GM12874 (cell line): ENCODE results near the gene CYP27A1.

ENCODE experiments used
- TF ChIP-seq, protein P1 (sequence below): IDR thresholded peaks from 2 replicates; pipeline ENCODE4 v1.5.1; 2011; ENCODE audit warnings: low read depth, mild to moderate bottlenecking, control low read depth, low read length, moderate library complexity; ENCODE audit not compliant: insufficient read depth

The CYP27A1 gene

DNA sequence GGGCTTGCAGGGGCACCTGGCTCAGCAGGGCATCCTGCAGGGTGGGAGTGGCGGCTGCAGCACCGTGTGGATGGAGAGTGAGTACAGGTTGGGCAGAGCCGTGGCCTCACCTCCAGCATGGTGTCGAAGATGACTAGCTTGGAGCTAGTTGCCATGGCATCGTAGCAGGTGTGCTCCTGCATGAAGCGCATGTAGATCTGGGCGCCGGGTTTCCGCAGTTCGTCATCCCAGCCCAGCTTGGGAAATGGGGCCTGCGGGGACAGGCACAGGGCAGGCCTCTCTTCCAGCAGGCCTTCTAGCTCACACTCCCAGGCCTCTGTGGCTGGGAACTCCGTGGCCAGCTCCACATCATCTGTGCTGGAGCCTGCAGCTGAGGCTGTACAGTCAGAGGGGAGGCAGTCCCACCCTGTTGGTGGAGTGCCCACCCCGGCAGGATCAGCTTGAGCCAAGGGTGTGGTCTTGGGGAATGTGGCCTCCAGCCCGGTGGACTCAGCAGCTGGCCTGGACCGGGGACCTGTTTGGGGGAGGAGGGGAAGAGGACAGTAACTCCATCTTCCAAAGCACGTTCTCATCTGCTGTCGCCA lies 48.0 kb downstream of the CYP27A1 start:
- TF ChIP-seq, protein P1, sequence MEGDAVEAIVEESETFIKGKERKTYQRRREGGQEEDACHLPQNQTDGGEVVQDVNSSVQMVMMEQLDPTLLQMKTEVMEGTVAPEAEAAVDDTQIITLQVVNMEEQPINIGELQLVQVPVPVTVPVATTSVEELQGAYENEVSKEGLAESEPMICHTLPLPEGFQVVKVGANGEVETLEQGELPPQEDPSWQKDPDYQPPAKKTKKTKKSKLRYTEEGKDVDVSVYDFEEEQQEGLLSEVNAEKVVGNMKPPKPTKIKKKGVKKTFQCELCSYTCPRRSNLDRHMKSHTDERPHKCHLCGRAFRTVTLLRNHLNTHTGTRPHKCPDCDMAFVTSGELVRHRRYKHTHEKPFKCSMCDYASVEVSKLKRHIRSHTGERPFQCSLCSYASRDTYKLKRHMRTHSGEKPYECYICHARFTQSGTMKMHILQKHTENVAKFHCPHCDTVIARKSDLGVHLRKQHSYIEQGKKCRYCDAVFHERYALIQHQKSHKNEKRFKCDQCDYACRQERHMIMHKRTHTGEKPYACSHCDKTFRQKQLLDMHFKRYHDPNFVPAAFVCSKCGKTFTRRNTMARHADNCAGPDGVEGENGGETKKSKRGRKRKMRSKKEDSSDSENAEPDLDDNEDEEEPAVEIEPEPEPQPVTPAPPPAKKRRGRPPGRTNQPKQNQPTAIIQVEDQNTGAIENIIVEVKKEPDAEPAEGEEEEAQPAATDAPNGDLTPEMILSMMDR: no peak

DNA sequence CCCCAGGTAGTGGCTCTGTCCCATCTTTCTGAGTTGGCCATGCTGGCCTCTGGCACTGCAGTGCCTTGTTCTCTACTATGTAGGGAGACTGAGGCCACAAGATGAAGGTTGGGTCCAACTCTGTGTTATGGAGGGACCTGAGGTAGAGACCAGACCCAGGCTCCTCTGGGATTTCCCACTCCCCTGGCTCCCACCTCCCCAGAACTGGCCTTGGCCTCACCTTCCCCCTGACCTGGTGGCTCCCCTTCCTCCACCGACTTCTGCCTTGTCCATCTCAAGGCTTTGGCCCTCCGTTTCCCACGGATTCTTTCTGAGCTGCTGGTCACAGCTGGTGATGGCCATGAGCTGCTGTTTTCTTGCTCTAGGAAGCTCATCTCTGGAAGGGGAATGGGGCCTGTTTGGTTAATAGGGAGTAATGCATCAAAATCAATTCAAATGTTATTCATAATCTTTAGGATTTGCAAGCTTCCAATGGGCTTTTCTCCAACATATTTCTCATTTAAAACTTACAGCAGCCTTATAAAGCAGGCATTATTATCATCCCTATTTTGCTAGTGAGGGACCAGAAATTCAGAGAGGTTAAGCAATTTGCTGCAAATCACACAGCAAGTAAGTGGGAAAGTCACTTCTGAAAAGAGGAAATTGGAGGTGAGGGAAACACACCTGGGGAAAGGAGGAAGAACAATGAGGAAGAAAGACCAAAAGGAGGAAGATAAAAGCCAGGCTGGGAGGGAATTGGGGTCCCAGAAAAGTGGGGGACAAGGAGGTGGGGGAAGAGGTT lies 48.8 kb downstream of the CYP27A1 start:
- TF ChIP-seq, protein P1: no peak

DNA sequence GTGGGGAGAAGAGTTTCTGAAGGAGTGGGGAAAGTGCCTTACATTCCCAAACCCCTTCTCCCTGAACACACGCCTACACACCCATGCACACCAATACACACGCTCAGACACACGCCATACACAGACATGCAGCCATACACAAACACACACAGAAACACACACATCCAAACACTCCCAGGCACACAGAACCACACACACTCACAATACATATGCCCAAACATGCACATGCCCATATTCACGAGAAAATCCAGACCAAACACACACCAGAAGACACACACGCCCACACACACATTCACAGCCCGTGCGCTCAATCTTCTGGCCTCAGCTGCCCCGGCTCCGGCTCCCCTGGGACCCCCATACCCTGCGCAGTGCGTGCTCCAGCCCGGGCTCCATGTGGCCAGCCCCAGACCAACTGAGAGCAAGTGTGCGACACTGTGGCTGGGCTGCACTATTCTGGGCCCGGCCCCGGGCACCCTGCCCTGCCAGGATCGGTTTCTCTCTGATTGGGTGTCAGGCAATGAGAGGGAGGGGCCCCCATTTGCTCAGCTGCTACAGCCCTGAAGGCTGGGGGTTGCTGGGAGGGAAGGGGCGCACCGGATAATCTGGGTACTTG lies 49.5 kb downstream of the CYP27A1 start, which contains the start of gene PRKAG3:
PRKAG3 (minus strand) TSS at position 426 of the 613 bp plus-strand sequence.
- TF ChIP-seq, protein P1: no peak

DNA sequence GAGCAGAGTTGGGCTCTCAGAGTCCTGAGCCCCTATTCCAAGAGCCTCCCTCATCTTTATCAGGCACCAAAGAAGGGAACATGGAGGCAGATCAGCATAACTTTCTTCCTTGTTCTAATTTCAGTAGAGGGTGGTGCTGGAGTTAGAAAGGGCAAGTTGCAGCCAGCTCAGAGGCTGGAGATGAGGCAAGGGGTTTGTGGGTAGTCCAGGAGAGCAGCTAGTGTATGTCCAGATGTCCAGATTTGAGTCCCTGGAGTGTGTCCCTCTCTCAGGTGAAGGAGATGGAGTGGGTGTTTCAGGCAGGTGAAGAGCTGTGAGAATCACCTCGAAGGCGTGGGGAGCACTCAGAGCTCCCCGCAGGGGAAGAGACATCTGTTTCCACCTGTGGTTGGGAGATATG lies 50.1 kb downstream of the CYP27A1 start:
- TF ChIP-seq, protein P1: no peak

DNA sequence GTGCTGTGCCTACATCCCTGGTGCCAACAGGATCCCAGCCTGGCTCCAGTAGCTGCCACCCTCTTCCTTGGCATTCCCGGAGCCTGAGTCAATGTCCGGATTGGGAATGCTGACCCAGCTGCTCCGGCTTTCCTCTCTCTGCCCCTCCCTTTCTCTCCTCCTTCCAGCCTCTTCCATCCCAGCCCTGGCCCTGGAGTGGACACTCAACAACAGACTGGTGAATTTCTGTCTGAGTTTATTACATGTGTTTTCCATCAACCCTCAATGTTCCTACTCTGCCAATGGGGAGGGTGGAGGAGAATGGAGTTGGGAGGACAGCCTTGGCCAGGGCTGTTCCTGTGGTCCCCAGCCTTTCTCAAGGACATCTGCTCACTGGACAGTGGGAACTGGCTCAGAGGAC lies 50.6 kb downstream of the CYP27A1 start:
- TF ChIP-seq, protein P1: no peak

DNA sequence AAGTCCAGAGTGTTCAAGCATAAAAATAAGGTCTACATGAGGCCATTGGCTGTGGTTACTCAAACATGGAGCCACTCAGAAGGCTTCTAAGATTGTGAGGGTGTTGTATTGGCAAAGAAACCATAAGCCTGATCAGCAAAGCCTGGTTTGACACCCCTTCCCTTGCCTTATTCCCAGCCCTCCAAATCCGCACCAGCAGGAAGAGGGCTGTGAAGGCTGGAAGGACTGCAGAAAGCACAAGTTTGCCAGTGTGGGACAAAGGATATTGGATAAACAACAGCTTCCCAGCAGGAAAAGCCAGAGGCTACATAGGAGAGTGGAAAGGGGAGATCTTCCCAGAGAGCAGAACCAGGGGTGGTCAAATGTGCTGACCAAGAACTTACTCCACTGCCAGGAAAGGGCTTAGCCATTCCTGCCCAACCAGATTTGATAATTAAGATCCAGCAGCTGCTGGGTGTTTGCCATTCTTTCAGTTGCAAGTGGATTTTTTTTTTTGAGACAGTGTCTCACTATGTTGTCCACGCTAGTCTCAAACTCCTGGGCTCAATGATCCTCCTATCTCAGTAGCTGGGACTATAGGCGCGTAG lies 51.2 kb downstream of the CYP27A1 start:
- TF ChIP-seq, protein P1: no peak

DNA sequence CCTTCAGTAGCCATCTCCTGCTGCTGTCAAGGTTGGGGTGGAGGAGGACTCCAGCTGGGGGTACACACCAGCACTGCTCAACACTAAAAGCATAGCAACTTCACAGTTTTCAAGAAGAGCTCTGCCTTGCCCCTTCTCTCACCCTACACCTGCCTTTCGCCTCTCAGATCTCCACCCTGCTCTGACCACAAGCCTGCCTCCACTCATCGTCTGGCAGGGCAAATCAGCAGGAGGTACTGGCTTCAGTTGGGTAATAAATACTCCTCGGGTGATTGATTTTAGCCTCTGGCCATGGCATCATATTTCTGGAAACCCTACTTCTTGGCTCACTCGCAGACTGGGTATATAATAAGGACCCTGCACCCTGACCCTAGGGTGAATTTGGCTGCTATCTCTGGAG lies 52.7 kb downstream of the CYP27A1 start:
- TF ChIP-seq, protein P1: no peak
